HEK293 (cell line): ENCODE measurements around the gene ETFBKMT.
"Not testable (repeated sequence)": the region's sequence is repeated elsewhere in the genome, so short reads cannot be mapped to it uniquely, and the experiment has no call there.

ENCODE experiments used
- CTCF ChIA-PET: fragments of 350-600 bp; formaldehyde crosslinking; extraction: SDS; loops from one replicate; lab custom pipeline; 2021; ENCODE audit warnings: antibody characterized with exemption; lab: Yijun Ruan, JAX
- POLR2A ChIA-PET: fragments of 300-600 bp; formaldehyde crosslinking; extraction: SDS; loops from one replicate; lab custom pipeline; 2020; ENCODE audit warnings: antibody characterized with exemption, inconsistent platforms; lab: Yijun Ruan, JAX
- H3K27ac ChIP-seq: fragments of 200-500 bp; sonication (Bioruptor generic); 2 replicates; pipeline ENCODE4 v1.5.1; 2014; ENCODE audit warnings: low read depth, low read length, control low read depth, inconsistent platforms; ENCODE audit errors: extremely low read depth
- H3K36me3 ChIP-seq, 2 experiments: fragments of 200-500 bp in 1 of 2; sonication (Bioruptor generic) in 1 of 2; 1 replicate in 1 of 2; 2 replicates in 1 of 2; pipeline ENCODE4 v1.5.1; 2014 to 2017; ENCODE audit warnings: inconsistent platforms in 2 of 2, low read length in 2 of 2; ENCODE audit not compliant: control insufficient read depth in 2 of 2, insufficient read depth in 1 of 2
- H3K4me1 ChIP-seq: fragments of 200-500 bp; sonication (Bioruptor generic); 2 replicates; pipeline ENCODE4 v1.5.1; 2014; ENCODE audit warnings: mild to moderate bottlenecking, low read length, inconsistent platforms; ENCODE audit not compliant: control insufficient read depth, insufficient read depth
- H3K4me3 ChIP-seq: 2 replicates; pipeline ENCODE4 v1.5.1; 2011; ENCODE audit warnings: low read depth, mild to moderate bottlenecking, control low read depth, low read length, moderate library complexity
- H3K9me3 ChIP-seq: fragments of 200-500 bp; sonication (Bioruptor generic); 2 replicates; pipeline ENCODE4 v1.5.1; 2014; ENCODE audit warnings: low read depth, low read length, inconsistent platforms; ENCODE audit not compliant: control insufficient read depth, insufficient read depth
- ZBTB1 ChIP-seq: fragments of 450-650 bp; formaldehyde crosslinking; IDR thresholded peaks from 2 replicates; pipeline ENCODE4 v1.5.1; 2016; ENCODE audit warnings: missing biosample characterization, missing genetic modification characterization
- ZNF146 ChIP-seq: fragments of 450-650 bp; formaldehyde crosslinking; IDR thresholded peaks from 2 replicates; pipeline ENCODE4 v1.5.1; 2016; ENCODE audit warnings: missing biosample characterization, missing genetic modification characterization
- ZNF184 ChIP-seq: fragments of 450-650 bp; IDR thresholded peaks from 2 replicates; pipeline ENCODE4 v1.5.1; 2018; ENCODE audit warnings: missing biosample characterization, mild to moderate bottlenecking, missing genetic modification characterization
- ZNF266 ChIP-seq: fragments of 450-650 bp; formaldehyde crosslinking; IDR thresholded peaks from 2 replicates; pipeline ENCODE4 v1.5.1; 2016; ENCODE audit warnings: missing biosample characterization, missing genetic modification characterization, low read depth
- ZNF292 ChIP-seq: fragments of 450-650 bp; formaldehyde crosslinking; IDR thresholded peaks from 2 replicates; pipeline ENCODE4 v1.5.1; 2016; ENCODE audit warnings: low read depth, missing biosample characterization, missing genetic modification characterization, borderline replicate concordance
- ZNF341 ChIP-seq: fragments of 450-650 bp; formaldehyde crosslinking; IDR thresholded peaks from 2 replicates; pipeline ENCODE4; 2016; ENCODE audit warnings: low read depth, missing biosample characterization, missing genetic modification characterization
- ZNF510 ChIP-seq: fragments of 450-650 bp; formaldehyde crosslinking; IDR thresholded peaks from 2 replicates; pipeline ENCODE4 v1.5.1; 2018; ENCODE audit warnings: mild to moderate bottlenecking, missing genetic modification characterization, missing biosample characterization; ENCODE audit not compliant: insufficient replicate concordance
- ZNF548 ChIP-seq: fragments of 450-650 bp; formaldehyde crosslinking; IDR thresholded peaks from 2 replicates; pipeline ENCODE4 v1.5.1; 2016; ENCODE audit warnings: missing biosample characterization, missing genetic modification characterization
- ZNF555 ChIP-seq: fragments of 450-650 bp; formaldehyde crosslinking; conservative IDR thresholded peaks from 2 replicates; pipeline ENCODE4 v1.5.1; 2017; ENCODE audit warnings: missing biosample characterization, mild to moderate bottlenecking, missing genetic modification characterization, inconsistent platforms
- ZNF585B ChIP-seq: fragments of 450-650 bp; formaldehyde crosslinking; IDR thresholded peaks from 2 replicates; pipeline ENCODE4 v1.5.1; 2016; ENCODE audit warnings: missing biosample characterization, missing genetic modification characterization
- ZNF670 ChIP-seq: fragments of 450-650 bp; formaldehyde crosslinking; IDR thresholded peaks from 2 replicates; pipeline ENCODE4 v1.5.1; 2016; ENCODE audit warnings: missing biosample characterization, missing genetic modification characterization, low read depth
- ZNF707 ChIP-seq: fragments of 450-650 bp; formaldehyde crosslinking; IDR thresholded peaks from 2 replicates; pipeline ENCODE4 v1.5.1; 2016; ENCODE audit warnings: missing biosample characterization, missing genetic modification characterization
- TF ChIP-seq, protein P1 (sequence below): fragments of 450-650 bp; formaldehyde crosslinking; IDR thresholded peaks from 2 replicates; pipeline ENCODE4 v1.5.1; 2017; ENCODE audit warnings: missing biosample characterization, missing genetic modification characterization
- TF ChIP-seq, protein P2 (sequence below): fragments of 450-650 bp; formaldehyde crosslinking; IDR thresholded peaks from 2 replicates; pipeline ENCODE4 v1.5.1; 2017; ENCODE audit warnings: missing biosample characterization, missing genetic modification characterization
- TF ChIP-seq, protein P3 (sequence below): fragments of 450-650 bp; formaldehyde crosslinking; IDR thresholded peaks from 2 replicates; pipeline ENCODE4 v1.5.1; 2016; ENCODE audit warnings: missing biosample characterization, missing genetic modification characterization

ETFBKMT gene

DNA sequence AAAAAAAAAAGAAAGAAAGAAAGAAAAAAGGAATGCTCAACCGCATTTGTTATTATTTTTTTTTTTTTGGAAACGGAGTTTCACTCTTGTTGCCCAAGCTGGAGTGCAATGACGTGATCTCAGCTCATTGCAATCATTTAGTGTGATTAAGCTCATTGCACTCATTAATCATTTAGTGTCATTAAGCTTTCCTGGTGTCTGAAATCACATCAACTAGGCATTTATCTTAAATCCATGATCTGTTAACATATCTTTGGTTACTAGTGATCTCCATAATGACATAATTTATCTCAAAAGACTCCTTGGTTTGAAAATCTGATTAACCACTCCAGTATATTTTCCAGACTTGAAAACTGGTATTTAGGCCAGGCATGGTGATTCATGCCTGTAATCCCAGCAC, 26.3 kb downstream of the ETFBKMT start:
- no peak for TF ChIP-seq ZNF292 (tag by site-specific recombination)
- TF ChIP-seq, protein P1, sequence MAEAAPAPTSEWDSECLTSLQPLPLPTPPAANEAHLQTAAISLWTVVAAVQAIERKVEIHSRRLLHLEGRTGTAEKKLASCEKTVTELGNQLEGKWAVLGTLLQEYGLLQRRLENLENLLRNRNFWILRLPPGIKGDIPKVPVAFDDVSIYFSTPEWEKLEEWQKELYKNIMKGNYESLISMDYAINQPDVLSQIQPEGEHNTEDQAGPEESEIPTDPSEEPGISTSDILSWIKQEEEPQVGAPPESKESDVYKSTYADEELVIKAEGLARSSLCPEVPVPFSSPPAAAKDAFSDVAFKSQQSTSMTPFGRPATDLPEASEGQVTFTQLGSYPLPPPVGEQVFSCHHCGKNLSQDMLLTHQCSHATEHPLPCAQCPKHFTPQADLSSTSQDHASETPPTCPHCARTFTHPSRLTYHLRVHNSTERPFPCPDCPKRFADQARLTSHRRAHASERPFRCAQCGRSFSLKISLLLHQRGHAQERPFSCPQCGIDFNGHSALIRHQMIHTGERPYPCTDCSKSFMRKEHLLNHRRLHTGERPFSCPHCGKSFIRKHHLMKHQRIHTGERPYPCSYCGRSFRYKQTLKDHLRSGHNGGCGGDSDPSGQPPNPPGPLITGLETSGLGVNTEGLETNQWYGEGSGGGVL = no peak
- TF ChIP-seq ZNF555 (tag by site-specific recombination) = no peak
- TF ChIP-seq, protein P2, sequence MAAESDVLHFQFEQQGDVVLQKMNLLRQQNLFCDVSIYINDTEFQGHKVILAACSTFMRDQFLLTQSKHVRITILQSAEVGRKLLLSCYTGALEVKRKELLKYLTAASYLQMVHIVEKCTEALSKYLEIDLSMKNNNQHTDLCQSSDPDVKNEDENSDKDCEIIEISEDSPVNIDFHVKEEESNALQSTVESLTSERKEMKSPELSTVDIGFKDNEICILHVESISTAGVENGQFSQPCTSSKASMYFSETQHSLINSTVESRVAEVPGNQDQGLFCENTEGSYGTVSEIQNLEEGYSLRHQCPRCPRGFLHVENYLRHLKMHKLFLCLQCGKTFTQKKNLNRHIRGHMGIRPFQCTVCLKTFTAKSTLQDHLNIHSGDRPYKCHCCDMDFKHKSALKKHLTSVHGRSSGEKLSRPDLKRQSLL (tag by site-specific recombination) = no peak
- H3K27ac ChIP-seq = no peak overlapping the region
- H3K36me3 ChIP-seq = no peaks in the 10 kb centered on the region; a peak in 1 of 3 replicates
- H3K4me1 ChIP-seq = no peaks in the 10 kb centered on the region
- no peak overlapping the region for H3K4me3 ChIP-seq
- H3K9me3 ChIP-seq = no peaks in the 10 kb centered on the region
- CTCF ChIA-PET = no interaction called here
- POLR2A ChIA-PET = no interaction called here

DNA sequence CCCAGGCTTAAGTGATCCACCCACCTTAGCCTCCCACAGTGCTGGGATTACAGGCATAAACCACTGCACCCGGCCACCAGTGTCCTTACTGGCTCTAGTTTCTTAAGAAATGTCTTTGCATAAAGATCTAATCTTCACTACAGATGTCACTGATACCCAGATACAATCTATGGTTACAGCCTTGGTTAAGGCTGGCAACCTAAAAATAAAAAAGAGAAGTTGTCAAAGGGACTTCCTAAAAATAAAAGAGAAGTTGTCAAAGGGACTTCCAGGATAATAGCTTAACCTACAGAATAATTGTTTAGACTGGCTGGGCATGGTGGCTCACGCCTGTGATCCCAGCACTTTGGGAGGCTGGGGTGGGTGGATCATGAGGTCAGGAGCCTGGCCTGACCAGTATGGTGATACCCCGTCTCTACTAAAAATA, 27.6 kb downstream of the ETFBKMT start:
- Histone ChIP-seq H3K36me3 (no peaks in the 10 kb centered on the region; a peak in 1 of 3 replicates), H3K27ac (no peak overlapping the region), H3K9me3 (no peaks in the 10 kb centered on the region), H3K4me3 (no peak overlapping the region), H3K4me1 (no peaks in the 10 kb centered on the region)
- ChIA-PET CTCF (no interaction called here), POLR2A (no interaction called here)
- no peak for TF ChIP-seq ZNF670 (tag by site-specific recombination)
- TF ChIP-seq ZNF510 (tag by site-specific recombination) = no peak
- no peak for TF ChIP-seq ZBTB1 (tag by site-specific recombination)
- TF ChIP-seq ZNF548 (tag by site-specific recombination) = no peak
- no peak for TF ChIP-seq ZNF585B (tag by site-specific recombination)
- TF ChIP-seq ZNF184 (tag by site-specific recombination) = no peak
- TF ChIP-seq ZNF341 (tag by site-specific recombination) = no peak
- no peak for TF ChIP-seq ZNF707 (tag by site-specific recombination)

DNA sequence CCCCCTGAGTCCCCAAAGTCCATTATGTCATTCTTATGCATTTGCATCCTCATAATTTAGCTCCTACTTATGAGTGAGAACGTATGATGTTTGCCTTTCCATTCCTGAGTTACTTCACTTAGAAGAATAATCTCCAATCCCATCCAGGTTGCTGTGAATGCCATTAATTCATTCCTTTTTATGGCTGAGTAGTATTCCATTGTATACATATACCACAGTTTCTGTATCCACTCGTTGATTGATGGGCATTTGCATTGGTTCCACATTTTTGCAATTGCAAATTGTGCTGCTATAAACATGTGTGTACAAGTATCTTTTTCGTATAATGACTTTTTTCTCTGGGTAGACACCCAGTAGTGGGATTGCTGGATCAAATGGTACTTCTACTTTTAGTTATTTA, 30.4 kb downstream of the ETFBKMT start:
- CTCF ChIA-PET = interaction anchor here (0.6 to 0.9 kb wide), 2 partner anchors 15 to 397 kb away, joined by 3 to 4 read pairs; no protein-coding TSS in a partner anchor
- POLR2A ChIA-PET, H3K4me3 ChIP-seq, H3K9me3 ChIP-seq, H3K36me3 ChIP-seq, H3K27ac ChIP-seq, H3K4me1 ChIP-seq: not testable (repeated sequence)
- TF ChIP-seq ZNF146 (tag by site-specific recombination) = peak; percentile 73; the same call in 1 of the 2 replicates

DNA sequence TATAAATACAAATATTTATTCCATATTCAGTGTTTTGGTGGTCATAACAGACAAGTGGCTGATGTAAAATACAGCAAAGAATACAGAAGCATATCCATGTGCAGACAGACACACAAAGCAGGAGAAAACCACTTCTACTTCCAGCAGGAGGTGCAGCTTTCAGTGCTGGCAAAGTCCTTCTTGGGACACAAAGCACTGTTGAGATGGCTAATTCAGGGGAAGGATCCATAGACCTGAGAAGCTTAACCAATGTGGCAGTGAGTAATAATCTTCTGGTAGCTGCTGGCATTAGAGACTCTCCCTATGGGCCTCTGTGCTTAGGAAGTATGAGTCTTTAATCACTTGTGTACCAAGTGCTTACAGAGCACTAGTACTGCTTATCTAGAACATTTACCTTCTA, 42.6 kb downstream of the ETFBKMT start:
- Histone ChIP-seq H3K4me3 (no peak overlapping the region), H3K9me3 (no peaks in the 10 kb centered on the region), H3K4me1 (no peaks in the 10 kb centered on the region), H3K36me3 (peaks cover 0 to 3% of the 10 kb centered on the region in 2 experiments; a peak in 1 of 3 replicates), H3K27ac (no peak overlapping the region)
- peak; percentile 42; the same call in 1 of the 2 replicates for TF ChIP-seq ZNF266 (tag by site-specific recombination)
- TF ChIP-seq, protein P3, sequence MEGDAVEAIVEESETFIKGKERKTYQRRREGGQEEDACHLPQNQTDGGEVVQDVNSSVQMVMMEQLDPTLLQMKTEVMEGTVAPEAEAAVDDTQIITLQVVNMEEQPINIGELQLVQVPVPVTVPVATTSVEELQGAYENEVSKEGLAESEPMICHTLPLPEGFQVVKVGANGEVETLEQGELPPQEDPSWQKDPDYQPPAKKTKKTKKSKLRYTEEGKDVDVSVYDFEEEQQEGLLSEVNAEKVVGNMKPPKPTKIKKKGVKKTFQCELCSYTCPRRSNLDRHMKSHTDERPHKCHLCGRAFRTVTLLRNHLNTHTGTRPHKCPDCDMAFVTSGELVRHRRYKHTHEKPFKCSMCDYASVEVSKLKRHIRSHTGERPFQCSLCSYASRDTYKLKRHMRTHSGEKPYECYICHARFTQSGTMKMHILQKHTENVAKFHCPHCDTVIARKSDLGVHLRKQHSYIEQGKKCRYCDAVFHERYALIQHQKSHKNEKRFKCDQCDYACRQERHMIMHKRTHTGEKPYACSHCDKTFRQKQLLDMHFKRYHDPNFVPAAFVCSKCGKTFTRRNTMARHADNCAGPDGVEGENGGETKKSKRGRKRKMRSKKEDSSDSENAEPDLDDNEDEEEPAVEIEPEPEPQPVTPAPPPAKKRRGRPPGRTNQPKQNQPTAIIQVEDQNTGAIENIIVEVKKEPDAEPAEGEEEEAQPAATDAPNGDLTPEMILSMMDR (tag by site-specific recombination) = no peak
- ChIA-PET CTCF (interaction anchor here (0.7 kb wide), 1 partner anchor 49 kb away, joined by 12 read pairs; no protein-coding TSS in a partner anchor), POLR2A (no interaction called here)
